ENCODE results near the gene FTSJ3.

The FTSJ3 gene

DNA sequence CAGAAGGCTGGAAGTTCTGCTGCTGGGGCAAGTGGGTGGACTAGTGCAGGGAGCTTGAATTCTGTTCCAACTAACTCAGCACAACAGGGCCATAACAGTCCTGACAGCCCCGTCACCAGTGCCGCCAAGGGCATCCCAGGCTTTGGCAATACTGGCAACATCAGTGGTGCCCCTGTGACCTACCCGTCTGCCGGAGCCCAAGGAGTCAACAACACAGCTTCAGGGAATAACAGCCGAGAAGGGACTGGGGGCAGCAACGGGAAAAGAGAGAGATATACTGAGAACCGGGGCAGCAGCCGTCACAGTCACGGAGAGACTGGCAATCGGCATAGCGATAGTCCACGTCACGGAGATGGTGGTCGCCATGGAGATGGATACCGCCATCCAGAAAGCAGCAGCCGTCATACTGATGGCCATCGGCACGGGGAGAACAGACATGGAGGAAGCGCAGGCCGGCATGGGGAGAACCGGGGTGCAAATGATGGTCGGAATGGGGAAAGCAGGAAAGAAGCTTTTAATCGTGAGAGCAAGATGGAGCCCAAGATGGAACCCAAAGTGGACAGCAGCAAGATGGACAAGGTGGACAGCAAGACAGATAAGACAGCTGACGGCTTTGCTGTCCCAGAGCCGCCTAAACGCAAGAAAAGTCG lies 9.6 kb downstream of the FTSJ3 start:
- no peak for TF ChIP-seq GATA3 (IDR thresholded peaks at IDR 0.05; ENCODE audit: low read depth, low read length)
- TF ChIP-seq GATA2 (IDR thresholded peaks at IDR 0.05; ENCODE audit: low read depth, low read length), result no peak

DNA sequence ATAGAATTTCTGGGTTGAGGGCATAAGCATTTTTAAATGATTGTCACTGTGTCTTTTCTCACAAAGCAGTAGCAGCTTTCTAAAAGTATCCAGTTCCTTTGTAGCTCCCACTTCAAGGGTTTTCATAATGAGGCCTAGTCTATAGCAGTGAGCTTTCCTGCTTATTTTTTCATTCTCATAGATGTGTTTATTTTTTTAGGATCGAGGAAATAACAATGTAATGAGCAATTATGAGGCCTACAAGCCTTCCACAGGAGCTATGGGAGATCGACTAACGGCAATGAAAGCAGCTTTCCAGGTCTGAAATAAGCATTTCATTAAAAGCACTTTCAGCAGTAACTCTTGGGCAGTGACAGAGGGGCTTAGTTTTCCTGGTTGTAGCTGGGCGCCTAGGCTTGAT lies 10.8 kb downstream of the FTSJ3 start:
- TF ChIP-seq GATA3 (IDR thresholded peaks at IDR 0.05; ENCODE audit: low read depth, low read length) (no peak), GATA2 (IDR thresholded peaks at IDR 0.05; ENCODE audit: low read depth, low read length) (no peak)

DNA sequence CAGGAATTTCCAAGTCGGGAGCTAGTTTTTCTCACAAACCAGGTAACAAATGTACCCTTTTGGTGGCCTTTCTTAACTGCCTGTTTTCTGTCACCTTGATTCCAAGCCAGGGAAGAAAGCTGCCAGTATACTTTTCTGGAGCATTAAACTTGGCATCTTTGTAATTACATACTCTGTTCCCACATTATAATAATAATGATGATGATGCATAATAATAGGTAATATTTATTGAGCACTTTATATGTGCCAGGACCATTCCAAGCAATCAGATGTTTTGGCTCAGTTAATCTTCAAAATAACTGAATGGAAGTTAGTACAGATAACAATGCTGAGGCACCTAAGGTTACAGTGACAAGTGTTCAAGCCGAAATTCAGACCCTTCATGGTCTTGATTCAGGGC lies 11.3 kb downstream of the FTSJ3 start:
- TF ChIP-seq GATA3 (IDR thresholded peaks at IDR 0.05; ENCODE audit: low read depth, low read length) (no peak), GATA2 (IDR thresholded peaks at IDR 0.05; ENCODE audit: low read depth, low read length) (no peak)

DNA sequence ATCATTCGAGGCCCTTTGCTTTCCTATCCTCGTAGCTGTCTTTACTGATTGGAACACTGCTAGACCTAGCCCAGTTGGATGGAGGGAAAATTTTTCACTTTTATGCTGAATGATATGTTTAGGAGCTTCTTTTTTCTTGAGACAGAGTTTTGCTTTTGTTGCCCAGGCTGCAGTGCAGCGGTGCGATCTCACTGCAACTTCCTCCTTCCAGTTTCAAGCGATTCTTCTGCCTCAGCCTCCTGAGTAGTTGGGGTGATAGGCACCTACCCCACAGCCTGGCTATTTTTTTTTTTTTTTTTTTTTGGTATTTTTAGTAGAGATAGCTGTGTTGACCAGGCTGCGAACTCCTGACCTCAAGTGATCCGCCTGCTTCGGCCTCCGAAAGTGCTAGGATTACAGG lies 17.5 kb downstream of the FTSJ3 start:
- TF ChIP-seq GATA2 (IDR thresholded peaks at IDR 0.05; ENCODE audit: low read depth, low read length), result no peak
- TF ChIP-seq GATA3 (IDR thresholded peaks at IDR 0.05; ENCODE audit: low read depth, low read length), result no peak

DNA sequence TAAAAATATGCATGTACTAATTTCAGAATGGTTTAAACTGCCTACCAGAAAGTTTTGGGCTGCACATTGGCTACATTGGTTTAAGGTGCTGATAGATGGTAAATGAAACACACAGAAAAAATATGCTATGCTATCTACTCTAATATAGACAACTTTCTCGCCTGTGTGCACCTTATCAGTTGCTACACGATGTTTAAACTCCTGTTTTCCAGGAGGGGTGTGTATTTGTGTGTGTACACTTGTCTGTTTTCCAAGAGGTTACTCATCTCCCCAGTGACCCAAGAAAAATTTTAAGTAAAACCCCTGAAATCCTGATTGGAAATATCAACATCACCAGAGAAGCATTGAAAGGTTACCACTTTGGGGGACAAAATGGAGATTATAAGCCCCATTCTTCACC lies 21.9 kb downstream of the FTSJ3 start:
- no peak for TF ChIP-seq GATA2 (IDR thresholded peaks at IDR 0.05; ENCODE audit: low read depth, low read length)
- TF ChIP-seq GATA3 (IDR thresholded peaks at IDR 0.05; ENCODE audit: low read depth, low read length), result no peak

DNA sequence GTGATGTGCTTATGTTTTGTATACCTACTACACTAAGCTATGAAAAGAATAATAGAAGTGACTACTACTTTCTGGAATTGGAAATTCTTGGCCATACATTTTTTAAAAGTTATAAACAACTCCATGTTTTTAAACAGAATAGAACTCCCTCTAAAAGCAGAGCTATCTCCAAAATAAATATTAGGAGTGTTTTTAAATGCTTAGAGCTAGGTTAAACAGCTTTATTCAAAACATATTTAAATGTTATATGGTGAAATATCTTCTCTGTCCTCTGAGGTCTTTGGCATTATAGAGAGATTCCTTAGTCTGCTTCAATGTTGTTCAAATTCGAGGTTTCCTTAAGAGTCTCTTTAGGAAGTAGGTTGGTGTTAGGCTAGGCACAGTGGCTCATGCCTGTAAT lies 23.1 kb downstream of the FTSJ3 start:
- TF ChIP-seq GATA2 (IDR thresholded peaks at IDR 0.05; ENCODE audit: low read depth, low read length), result no peak
- no peak for TF ChIP-seq GATA3 (IDR thresholded peaks at IDR 0.05; ENCODE audit: low read depth, low read length)

DNA sequence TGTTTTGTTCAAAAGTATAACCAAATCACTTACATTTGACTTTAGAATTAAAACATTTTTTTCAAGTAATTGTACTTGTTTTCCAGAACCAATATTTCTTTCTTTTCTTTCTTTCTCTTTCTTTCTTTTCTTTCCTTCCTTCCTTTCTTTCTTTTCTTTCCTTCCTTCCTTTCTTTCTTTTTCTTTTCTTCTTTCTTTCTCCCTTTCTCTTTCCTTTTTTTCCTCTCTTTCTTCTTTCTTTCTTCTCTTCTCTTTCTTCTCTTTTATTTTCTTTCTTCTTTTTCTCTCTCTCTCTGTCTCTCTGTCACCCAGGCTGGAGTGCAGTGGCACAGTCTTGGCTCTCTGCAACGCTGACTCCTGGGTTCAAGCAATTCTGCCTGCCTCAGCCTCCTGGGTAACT lies 26.7 kb downstream of the FTSJ3 start:
- TF ChIP-seq GATA3 (IDR thresholded peaks at IDR 0.05; ENCODE audit: low read depth, low read length) (no peak), GATA2 (IDR thresholded peaks at IDR 0.05; ENCODE audit: low read depth, low read length) (no peak)

DNA sequence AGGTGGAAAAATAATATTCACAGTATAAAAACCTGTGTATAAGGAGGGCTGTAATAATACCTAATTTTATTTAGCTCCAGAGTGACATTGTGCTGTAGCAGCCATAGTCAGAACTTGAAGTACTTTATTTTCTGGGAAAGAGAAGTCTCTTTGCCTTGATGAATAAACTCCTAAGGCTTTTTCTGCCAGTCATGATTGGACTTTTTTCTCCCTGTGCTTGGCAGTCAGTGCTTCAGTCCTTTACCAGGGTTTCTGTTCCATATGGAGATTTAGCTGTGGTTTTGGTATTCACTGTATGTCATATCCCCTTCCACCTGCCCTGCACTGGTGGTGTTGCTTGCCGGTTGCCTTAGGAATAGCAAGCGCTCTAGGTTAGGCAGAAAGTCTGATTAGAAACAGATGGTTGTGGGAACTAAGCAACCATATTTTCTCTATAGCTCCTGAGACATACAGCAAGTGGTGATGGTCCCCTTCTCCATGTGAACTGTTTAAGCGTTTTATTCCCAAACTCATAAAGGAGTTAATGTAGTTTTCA lies 28.8 kb downstream of the FTSJ3 start:
- no peak for TF ChIP-seq GATA2 (IDR thresholded peaks at IDR 0.05; ENCODE audit: low read depth, low read length)
- no peak for TF ChIP-seq GATA3 (IDR thresholded peaks at IDR 0.05; ENCODE audit: low read depth, low read length)

DNA sequence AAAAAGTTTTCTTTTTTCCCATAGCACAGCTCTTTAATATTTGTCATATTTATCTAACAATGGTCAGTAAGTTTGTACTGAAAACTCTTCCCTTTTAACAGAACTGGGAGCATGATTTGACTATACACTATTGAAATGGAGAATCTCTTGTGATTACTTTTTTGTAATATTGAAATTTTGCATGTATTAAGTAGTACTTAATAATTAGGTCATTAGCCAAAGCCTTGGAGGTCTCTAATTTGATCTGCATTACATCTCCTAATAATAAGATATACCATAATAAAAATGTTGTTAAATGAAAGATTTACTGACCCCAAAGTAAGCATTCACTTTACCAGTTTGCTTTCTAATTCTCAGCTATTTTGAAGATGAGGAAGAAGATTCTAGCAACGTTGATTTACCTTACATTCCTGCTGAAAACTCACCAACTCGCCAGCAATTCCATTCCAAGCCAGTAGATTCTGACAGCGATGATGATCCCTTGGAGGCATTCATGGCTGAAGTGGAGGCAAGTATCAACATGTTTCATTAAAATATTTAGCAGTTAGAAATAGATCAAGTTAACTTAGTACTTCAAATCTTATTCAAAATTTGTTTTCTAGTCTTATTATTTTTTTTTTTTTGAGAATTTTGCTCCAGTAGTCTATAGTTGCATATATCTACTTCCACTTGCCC lies 35.3 kb downstream of the FTSJ3 start:
- TF ChIP-seq GATA2 (IDR thresholded peaks at IDR 0.05; ENCODE audit: low read depth, low read length) (no peak), GATA3 (IDR thresholded peaks at IDR 0.05; ENCODE audit: low read depth, low read length) (no peak)

DNA sequence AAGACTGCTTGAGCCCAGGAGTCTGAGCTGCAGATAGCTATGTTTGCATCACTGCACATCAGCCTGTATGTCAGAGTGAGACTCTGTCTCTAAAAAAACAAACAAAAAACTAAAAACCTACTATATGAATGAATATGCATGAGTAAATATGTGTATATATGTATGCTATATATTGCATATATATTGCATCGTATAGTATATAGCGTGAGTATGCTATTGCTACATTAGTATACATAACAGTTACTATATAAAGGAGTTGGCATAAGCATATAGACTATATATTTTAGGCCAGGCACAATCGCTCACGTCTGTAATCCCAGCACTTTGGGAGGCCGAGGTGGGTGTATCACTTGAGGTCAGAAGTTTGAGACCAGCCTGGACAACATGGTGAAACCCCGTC lies 37.4 kb downstream of the FTSJ3 start:
- TF ChIP-seq GATA3 (IDR thresholded peaks at IDR 0.05; ENCODE audit: low read depth, low read length), result no peak

DNA sequence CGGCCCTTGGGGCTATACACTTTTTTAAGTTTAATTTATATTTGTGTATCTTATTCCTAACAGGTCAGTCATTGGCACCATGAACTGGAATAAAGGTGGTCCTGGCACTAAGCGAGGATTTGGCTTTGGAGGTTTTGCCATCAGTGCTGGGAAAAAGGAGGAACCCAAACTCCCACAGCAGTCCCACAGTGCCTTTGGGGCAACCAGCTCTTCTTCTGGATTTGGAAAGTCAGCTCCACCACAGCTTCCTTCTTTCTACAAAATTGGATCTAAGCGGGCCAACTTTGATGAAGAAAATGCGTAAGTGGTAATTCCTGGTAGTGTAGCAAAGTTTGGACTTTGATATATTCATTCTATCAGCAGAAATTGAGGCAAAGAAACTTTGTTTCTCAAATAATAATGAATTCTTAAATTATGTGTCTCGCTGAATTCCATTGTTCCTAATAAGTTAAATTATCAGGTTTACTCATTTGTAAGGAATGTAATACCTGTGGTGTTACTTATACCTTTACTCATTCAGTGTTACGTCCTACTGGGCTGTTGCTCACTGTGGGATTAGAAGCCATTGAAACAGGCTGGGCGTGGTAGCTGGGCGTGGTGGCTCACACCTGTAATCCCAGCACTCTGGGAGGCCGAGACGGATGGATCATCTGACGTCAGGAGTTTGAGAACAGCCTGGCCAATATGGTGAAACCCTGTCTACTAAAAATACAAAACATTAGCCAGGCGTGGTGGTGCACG lies 40.3 kb downstream of the FTSJ3 start:
- TF ChIP-seq GATA3 (IDR thresholded peaks at IDR 0.05; ENCODE audit: low read depth, low read length) (no peak), GATA2 (IDR thresholded peaks at IDR 0.05; ENCODE audit: low read depth, low read length) (no peak)

DNA sequence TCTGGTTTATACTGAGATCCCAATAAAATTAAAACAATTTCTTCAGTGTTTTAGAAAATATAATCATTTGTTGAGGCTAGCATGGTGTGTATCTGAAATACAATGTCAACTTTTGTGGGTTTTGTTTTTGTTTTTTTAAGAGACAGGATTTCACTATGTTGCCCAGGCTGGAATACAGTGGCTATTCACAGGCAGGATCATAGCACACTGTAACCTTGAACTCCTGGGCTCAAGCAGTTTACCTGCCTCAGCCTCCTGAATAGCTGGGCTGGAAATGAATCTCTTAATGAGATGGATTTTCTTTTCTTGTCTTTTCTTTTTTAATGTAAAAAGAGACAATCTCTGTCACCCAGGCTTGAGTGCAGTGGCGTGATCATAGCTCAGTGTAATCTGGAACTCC lies 41.3 kb downstream of the FTSJ3 start:
- TF ChIP-seq GATA2 (IDR thresholded peaks at IDR 0.05; ENCODE audit: low read depth, low read length) (no peak), GATA3 (IDR thresholded peaks at IDR 0.05; ENCODE audit: low read depth, low read length) (no peak)

DNA sequence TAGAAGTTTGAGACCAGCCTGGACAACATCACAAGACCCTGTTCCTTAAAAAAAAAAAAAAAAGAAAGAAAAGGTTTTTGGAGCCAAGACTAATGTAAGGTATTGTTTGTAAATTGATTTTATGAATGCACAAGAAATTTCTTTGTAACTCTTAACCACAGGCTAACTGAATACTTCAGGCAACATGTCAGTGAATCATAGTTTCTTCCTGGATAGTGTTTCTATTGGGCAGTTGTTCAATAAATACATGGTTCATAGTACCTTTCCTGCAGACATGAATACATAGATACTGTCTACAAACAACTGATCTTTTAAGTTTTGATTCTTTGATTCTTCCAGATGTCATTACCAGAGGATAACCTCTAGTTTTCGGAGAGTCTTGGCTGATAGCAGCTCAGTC lies 41.9 kb downstream of the FTSJ3 start:
- TF ChIP-seq GATA3 (IDR thresholded peaks at IDR 0.05; ENCODE audit: low read depth, low read length) (no peak), GATA2 (IDR thresholded peaks at IDR 0.05; ENCODE audit: low read depth, low read length) (no peak)

DNA sequence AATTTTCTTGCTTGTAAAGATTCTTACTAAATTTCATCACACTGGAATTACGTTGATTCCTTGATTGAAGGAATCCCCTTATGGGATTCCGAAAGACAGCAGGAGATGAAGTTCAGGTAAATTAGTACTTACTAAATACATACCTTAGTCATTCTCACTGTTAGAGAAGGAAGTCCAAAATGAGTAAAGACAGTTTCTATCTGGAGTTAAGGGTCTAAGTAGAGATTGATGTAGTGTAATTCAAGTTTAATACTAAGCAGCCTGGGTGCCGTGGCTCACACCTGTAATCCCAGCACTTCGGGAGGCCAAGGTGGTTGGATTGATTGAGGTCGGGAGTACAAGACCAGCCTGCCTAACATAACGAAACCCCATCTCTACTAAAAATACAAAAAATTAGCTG lies 43.9 kb downstream of the FTSJ3 start:
- TF ChIP-seq GATA3 (IDR thresholded peaks at IDR 0.05; ENCODE audit: low read depth, low read length) (no peak), GATA2 (IDR thresholded peaks at IDR 0.05; ENCODE audit: low read depth, low read length) (no peak)

DNA sequence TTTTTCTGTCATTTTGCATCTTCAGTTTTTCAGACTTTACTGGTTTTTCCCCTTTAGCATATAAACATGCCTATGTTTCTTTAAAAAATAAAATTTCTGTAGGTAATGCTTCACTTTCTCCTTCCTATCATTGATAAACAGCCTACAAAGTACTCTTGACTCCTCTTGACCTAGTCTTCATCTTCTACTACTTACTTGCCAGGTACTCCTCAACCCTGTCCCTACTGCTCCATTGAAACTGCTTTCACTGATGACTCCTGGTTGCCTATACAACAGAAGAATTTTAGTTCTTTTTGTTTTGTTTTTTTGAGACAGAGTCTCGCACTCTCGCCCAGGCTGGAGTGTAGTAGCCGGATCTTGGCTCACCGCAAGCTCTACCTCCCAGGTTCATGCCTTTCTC lies 46.5 kb downstream of the FTSJ3 start:
- TF ChIP-seq GATA3 (IDR thresholded peaks at IDR 0.05; ENCODE audit: low read depth, low read length) (no peak), GATA2 (IDR thresholded peaks at IDR 0.05; ENCODE audit: low read depth, low read length) (no peak)
